OCI-M2 (cell line): ENCODE measurements around the gene EMILIN3.

Experiments used
- DNase-seq: peaks from one replicate; lab custom pipeline; 2025; ENCODE audit not compliant: unreplicated experiment; lab: John Stamatoyannopoulos, UW

Gene EMILIN3

GRCh38 chr20:41366546-41367392 is at the start of gene EMILIN3:
TSS of gene EMILIN3 (minus strand) at chr20:41366818. CDS start at chr20:41366634, 184 bp downstream.
- no peak for DNase-seq

DNA sequence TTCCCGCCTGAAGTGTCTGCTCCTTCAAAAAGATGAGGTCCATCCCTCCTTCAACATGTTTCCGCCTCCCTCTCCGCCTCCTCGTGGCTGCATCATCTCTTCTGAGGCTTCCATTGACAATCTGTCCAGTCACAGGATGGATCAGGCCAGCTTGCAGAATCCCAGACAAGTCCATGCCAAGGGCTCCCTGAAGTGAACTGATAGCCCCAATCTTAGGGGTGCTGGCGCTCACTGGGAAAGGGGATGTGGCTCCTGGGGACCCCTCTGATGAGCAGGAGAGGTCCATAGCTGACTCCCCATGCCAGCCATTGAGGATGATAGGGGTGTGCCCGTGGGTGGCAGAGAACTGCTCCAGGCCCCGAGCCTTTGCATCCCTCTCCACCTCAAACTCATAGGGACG is 48.6 kb upstream of the EMILIN3 start:
- DNase-seq: no peak

GRCh38 chr20:41413169-41413568 is 46.6 kb upstream of the EMILIN3 start:
- no peak for DNase-seq

DNA sequence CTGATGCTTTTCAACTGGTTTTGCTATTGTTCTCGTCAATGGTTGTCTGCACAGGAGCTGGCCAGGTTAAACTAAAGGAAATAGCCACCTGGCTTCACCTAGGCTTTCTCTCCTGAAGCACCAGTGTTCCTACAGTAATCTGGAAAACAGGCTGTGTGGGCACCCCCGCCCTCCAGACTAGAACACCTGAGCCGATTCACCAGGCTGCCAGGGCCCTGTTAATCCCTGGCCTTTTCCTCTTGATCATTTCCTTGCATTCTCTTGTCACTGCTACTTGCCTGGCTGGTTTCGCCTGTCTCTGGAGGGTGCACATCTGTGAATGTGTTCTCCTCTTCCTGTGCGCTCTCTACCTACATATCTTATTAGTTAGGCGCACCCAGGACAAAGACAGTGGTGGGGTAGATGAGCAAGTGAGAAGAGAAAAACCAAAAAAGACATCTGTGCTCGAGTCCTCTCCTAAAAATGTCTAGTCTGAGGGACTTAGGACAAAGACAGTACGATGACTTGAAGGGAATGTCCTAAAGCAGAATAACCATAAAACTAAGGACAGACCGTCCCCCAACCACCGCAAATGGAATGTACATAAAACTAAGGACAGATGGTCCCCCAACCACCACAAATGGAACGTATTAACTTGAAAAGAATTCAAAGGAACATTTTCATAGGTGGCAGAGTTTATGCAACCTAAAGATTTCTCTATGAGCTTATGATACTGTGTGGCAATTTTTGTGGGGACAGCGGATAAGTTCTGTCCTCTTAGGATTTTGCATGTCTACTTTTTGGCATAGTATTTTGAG is 45.9 kb upstream of the EMILIN3 start:
- no peak for DNase-seq

GRCh38 chr20:41411391-41411847 is 44.8 kb upstream of the EMILIN3 start:
- no peak for DNase-seq

GRCh38 chr20:41408986-41409385 is 42.4 kb upstream of the EMILIN3 start:
- DNase-seq: no peak

DNA sequence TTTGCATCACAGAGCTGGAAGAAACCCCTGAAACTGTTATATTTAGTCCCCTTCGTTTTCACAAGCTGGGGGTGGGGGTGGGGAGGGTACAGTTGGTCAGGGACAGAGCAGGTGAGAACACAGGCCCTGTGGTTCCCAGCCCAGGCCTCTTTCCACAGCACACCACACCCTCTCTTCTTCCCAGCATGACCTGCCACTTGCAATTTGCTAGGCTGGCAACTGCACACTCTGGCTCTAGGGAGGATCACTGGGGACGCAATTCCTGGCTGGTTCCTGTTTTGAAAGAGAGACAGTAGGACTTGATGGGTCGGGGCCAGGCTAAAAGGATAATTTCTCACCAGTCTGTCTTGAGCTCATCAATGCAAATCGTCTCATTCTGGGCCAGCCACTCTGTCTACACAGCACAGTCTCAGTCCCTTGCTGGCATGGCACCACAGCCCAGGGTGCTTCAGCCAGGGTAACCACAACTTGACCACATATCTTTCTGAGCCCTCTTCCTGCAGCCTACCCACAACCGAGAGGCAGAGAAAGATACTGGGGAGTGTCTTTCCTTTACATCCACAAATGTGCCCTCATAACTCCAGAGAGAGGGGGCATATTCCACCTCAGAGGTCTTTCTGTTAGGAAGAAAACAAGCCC is 41.7 kb upstream of the EMILIN3 start:
- no peak for DNase-seq

GRCh38 chr20:41407607-41408006 is 41.0 kb upstream of the EMILIN3 start:
- no peak for DNase-seq

DNA sequence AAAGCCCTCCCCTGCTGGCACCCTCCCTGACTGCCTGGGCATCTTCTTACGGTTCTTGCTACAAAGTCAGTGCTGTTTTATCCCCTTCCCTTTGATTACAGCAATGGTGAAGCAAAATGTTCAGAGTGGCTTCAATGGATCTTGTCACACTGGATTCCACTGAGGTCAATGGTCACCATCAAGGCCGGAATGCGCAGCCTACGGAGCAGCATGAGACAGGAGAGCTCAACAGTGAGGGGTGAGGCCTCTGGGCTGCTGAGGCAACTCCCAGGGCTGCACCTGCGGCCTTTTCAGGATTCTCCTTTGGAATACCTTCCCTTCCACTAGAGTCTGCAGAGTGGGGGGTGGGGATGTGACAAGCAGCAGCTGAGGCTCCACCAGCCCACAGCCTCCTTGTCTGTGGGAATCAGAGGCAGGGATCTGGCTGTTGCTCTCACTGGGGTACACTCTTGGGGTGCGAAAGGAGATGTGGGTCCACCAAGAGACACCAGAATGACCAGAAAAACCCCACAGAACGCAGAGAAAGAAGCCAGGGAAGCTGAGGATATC is 40.4 kb upstream of the EMILIN3 start:
- DNase-seq: no peak

DNA sequence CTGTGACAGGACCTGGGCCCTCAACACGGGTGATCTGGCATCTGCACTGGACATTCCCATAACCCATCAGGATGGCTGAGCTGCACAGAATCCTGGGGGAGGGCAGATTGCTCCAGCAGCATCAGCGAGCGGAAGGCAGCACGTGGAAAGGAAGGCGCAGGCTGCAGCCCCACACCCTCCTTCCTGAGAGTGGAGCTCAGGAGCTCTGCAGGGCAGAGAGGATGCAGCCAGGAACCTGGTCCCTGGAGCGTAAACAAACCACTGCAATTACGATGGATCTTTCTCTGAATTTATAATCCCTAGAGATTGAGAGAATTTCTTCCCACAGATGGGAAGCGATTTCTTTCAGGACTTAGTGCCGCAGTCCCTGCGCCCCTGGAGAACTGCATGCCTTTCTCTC is 39.7 kb upstream of the EMILIN3 start:
- no peak for DNase-seq

DNA sequence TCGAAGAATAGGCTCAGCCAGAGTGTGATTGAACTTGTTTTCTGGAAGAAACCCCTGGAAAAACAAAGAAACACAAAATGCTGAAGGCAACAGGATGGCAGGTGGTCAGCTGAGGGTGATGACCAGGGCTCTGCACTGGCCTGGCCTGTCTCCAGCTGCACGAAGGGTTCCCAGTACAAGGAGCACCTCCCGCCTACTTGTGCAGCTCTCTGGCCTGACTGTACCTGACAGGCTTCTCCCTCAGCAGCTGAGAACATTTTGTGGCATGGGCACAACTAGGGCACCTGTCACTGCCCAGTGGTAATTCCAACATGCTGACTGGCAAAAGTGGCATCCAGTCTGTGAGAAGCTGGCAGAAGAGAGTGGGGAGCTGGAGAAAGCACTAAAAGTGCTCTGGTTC is 38.8 kb upstream of the EMILIN3 start:
- DNase-seq: no peak

DNA sequence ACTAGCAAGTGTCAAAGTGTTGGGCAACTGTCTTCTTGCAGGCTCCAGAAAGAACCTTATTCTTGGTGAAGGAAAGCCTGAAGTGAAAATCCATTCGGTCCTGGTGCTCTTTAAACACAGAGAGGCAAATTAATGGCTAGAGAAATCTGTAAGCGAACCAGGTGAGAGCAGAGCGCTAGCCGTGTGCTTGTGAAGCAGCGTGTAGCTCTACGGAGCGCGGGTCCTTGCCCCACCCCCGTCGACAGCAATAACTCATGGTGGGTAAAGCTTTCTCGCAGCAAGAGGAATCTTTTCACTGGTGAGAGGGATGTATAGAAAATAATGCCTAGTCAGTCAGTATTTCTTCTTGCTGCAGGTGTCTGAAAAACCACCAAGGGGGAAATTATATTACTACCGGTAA is 37.0 kb upstream of the EMILIN3 start:
- DNase-seq: no peak

DNA sequence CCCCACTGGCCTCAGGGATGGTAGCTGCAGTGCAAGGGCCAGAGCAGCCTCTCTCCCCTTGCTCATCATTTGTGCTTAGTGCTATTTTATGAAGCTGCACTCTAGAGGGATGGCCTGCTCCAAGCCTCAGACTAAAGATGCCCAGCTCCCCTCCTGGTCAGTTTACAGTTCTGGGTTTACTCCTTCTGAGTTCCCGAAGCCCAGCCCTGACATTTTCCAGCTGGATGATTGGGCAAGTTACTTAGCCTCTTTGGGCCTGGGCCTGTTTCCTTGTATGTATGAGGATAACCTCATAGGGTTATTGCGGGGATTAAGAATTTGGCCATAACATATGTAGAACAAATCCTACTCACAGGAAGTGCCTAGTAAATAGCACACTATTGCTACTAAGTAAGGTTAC is 31.8 kb upstream of the EMILIN3 start:
- no peak for DNase-seq

- DNase-seq: no peak
Observed at GRCh38 chr20:41395667-41396664, 29.3 kb upstream of the EMILIN3 start.

GRCh38 chr20:41394931-41395666 is 28.5 kb upstream of the EMILIN3 start:
- DNase-seq: no peak

DNA sequence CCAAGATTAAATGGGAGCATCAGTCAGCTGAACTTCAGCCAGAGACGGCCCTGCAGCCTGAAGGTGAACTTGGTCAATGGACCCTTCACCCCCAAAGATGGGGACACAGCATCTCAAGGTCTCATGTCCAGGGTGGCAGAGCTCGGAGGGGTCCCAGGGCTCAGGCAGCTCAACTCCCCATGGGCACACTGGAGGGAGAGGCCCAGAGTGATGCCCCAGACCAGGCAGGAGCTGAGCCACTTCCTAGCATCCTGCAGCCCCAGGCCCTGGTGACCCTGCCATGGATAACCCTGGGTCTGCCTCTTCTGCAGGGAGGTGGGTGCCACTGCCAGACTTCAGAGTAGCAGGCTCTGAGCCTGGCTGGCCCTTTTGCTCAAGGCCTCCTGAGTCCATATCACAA is 27.5 kb upstream of the EMILIN3 start:
- no peak for DNase-seq

DNA sequence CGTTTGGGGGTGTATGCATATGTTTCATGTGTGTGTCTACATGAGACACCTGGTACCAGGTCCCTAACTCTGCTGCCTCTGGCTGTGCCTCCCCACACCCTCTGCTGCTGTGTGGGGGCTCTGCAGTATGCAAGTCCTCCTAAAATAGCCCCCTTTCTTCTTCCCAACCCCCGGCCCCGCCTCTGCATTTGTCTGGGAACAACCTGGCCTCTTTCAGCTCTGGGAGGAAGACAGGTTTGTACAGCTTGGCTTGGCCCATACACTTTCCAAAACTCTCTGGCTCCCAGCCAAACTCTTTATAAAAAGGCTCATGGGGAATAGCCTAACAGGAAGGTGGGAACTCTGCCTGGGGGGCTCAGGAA is 27.1 kb upstream of the EMILIN3 start:
- no peak for DNase-seq

DNA sequence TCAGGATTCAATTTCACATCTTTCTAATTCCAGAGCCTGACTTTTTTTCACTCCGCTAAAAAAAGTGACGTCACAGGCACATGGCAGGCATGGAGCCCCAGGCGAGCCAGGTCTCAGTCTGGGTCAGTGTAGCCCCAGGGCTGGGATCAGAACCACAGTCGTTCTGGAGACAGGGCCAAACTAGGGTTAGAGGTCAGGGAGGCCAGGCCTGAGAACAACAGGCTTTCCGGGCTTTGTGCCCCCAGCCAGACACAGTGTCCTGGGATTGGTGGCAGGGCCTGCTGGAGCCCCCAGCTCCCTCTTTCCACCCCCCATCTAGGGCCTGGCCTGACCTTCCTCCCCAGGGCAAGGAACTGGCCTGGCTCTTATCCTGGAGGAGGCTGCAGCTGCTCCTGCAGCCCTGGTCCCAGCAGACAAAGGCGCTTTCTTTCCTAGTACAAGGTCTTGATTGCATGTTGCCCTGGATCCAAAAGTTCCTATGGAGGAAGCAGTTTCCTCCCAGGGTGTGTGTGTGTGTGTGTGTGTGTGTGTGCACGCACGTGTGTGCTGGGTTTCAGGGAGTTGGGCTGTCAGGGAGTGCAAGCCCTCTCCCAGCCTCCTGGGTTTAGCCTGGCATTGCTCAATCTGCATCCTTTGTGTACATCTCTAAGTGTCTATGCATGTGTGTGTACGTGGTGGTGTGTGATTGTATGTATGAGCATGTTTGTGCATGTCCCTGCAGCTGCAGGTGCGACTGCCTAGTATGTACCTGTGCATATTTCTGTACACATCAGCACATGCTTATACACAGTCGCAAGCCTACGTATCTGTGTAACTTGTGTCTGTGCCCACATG is 26.5 kb upstream of the EMILIN3 start:
- DNase-seq: no peak

DNA sequence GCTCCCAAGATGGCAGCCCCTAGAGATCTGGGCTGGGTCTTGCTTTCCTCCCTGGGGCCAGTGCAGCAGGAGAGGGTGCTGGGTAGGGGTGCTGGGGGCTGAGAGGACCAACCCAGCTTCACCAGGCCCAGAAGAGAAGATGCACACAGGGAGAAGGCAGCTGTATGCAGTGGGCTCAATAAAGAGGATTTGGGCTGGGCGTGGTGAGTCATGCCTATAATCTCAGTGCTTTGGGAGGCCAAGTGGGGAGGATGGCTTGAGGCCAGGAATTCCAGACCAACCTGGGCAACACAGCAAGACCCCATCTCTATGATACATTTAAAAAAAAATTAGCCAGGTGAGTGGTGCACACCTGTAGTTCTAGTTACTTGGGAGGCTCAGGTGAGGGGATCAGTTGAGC is 25.7 kb upstream of the EMILIN3 start:
- no peak for DNase-seq
